HEK293 (cell line): ENCODE measurements around the gene SGMS1.

Source experiments
- CTCF ChIA-PET: fragments of 350-600 bp; formaldehyde crosslinking; extraction: SDS; loops from one replicate; lab custom pipeline; 2021; ENCODE audit warnings: antibody characterized with exemption; lab: Yijun Ruan, JAX
- POLR2A ChIA-PET: fragments of 300-600 bp; formaldehyde crosslinking; extraction: SDS; loops from one replicate; lab custom pipeline; 2020; ENCODE audit warnings: antibody characterized with exemption, inconsistent platforms; lab: Yijun Ruan, JAX
- H3K27ac ChIP-seq: fragments of 200-500 bp; sonication (Bioruptor generic); 2 replicates; pipeline ENCODE4 v1.5.1; 2014; ENCODE audit warnings: low read depth, low read length, control low read depth, inconsistent platforms; ENCODE audit errors: extremely low read depth
- H3K36me3 ChIP-seq, 2 experiments: fragments of 200-500 bp in 1 of 2; sonication (Bioruptor generic) in 1 of 2; 1 replicate in 1 of 2; 2 replicates in 1 of 2; pipeline ENCODE4 v1.5.1; 2014 to 2017; ENCODE audit warnings: inconsistent platforms in 2 of 2, low read length in 2 of 2; ENCODE audit not compliant: control insufficient read depth in 2 of 2, insufficient read depth in 1 of 2
- H3K4me1 ChIP-seq: fragments of 200-500 bp; sonication (Bioruptor generic); 2 replicates; pipeline ENCODE4 v1.5.1; 2014; ENCODE audit warnings: mild to moderate bottlenecking, low read length, inconsistent platforms; ENCODE audit not compliant: control insufficient read depth, insufficient read depth
- H3K4me3 ChIP-seq: 2 replicates; pipeline ENCODE4 v1.5.1; 2011; ENCODE audit warnings: low read depth, mild to moderate bottlenecking, control low read depth, low read length, moderate library complexity
- H3K9me3 ChIP-seq: fragments of 200-500 bp; sonication (Bioruptor generic); 2 replicates; pipeline ENCODE4 v1.5.1; 2014; ENCODE audit warnings: low read depth, low read length, inconsistent platforms; ENCODE audit not compliant: control insufficient read depth, insufficient read depth
- CTCF ChIP-seq: fragments of 450-650 bp; formaldehyde crosslinking; IDR thresholded peaks from 2 replicates; pipeline ENCODE4 v1.5.1; 2016; ENCODE audit warnings: missing biosample characterization, missing genetic modification characterization
- GLIS1 ChIP-seq: fragments of 450-650 bp; formaldehyde crosslinking; IDR thresholded peaks from 2 replicates; pipeline ENCODE4 v1.5.1; 2016; ENCODE audit warnings: missing biosample characterization, missing genetic modification characterization
- HOXA7 ChIP-seq: sonication (generic); formaldehyde crosslinking; IDR thresholded peaks from 2 replicates; pipeline ENCODE4 v1.8.1; 2022; ENCODE audit warnings: missing genetic modification reagents, borderline replicate concordance
- MYNN ChIP-seq: fragments of 450-650 bp; formaldehyde crosslinking; IDR thresholded peaks from 2 replicates; pipeline ENCODE4 v1.5.1; 2016; ENCODE audit warnings: missing biosample characterization, missing genetic modification characterization, borderline replicate concordance
- REPIN1 ChIP-seq: fragments of 450-650 bp; formaldehyde crosslinking; IDR thresholded peaks from 2 replicates; pipeline ENCODE4 v1.5.1; 2017; ENCODE audit warnings: missing biosample characterization, missing genetic modification characterization, low read depth
- ZBTB21 ChIP-seq: fragments of 450-650 bp; formaldehyde crosslinking; IDR thresholded peaks from 2 replicates; pipeline ENCODE4 v1.5.1; 2017; ENCODE audit warnings: missing biosample characterization, missing genetic modification characterization
- ZBTB48 ChIP-seq: fragments of 450-650 bp; formaldehyde crosslinking; IDR thresholded peaks from 2 replicates; pipeline ENCODE4 v1.5.1; 2016; ENCODE audit warnings: missing biosample characterization, missing genetic modification characterization
- ZNF133 ChIP-seq: fragments of 450-650 bp; formaldehyde crosslinking; IDR thresholded peaks from 2 replicates; pipeline ENCODE4 v1.5.1; 2016; ENCODE audit warnings: missing biosample characterization, missing genetic modification characterization
- ZNF157 ChIP-seq: fragments of 450-650 bp; formaldehyde crosslinking; IDR thresholded peaks from 2 replicates; pipeline ENCODE4 v1.5.1; 2016; ENCODE audit warnings: missing biosample characterization, missing genetic modification characterization
- ZNF184 ChIP-seq: fragments of 450-650 bp; IDR thresholded peaks from 2 replicates; pipeline ENCODE4 v1.5.1; 2018; ENCODE audit warnings: missing biosample characterization, mild to moderate bottlenecking, missing genetic modification characterization
- ZNF214 ChIP-seq: fragments of 450-650 bp; formaldehyde crosslinking; IDR thresholded peaks from 2 replicates; pipeline ENCODE4 v1.5.1; 2017; ENCODE audit warnings: missing biosample characterization, mild to moderate bottlenecking, missing genetic modification characterization, borderline replicate concordance
- ZNF335 ChIP-seq: fragments of 450-650 bp; formaldehyde crosslinking; conservative IDR thresholded peaks from 2 replicates; pipeline ENCODE4 v1.5.1; 2016; ENCODE audit warnings: missing biosample characterization, missing genetic modification characterization
- ZNF423 ChIP-seq: fragments of 450-650 bp; formaldehyde crosslinking; IDR thresholded peaks from 2 replicates; pipeline ENCODE4 v1.5.1; 2016; ENCODE audit warnings: missing biosample characterization, missing genetic modification characterization
- ZNF48 ChIP-seq: fragments of 450-650 bp; formaldehyde crosslinking; IDR thresholded peaks from 2 replicates; pipeline ENCODE4 v1.5.1; 2016; ENCODE audit warnings: missing biosample characterization, missing genetic modification characterization
- ZNF501 ChIP-seq: fragments of 450-650 bp; formaldehyde crosslinking; IDR thresholded peaks from 2 replicates; pipeline ENCODE4 v1.5.1; 2016; ENCODE audit warnings: missing biosample characterization, missing genetic modification characterization
- ZNF521 ChIP-seq: fragments of 450-650 bp; formaldehyde crosslinking; IDR thresholded peaks from 2 replicates; pipeline ENCODE4 v1.5.1; 2017; ENCODE audit warnings: missing biosample characterization, mild to moderate bottlenecking, missing genetic modification characterization
- ZNF580 ChIP-seq: fragments of 450-650 bp; formaldehyde crosslinking; IDR thresholded peaks from 2 replicates; pipeline ENCODE4 v1.5.1; 2016; ENCODE audit warnings: missing biosample characterization, missing genetic modification characterization
- ZNF585B ChIP-seq: fragments of 450-650 bp; formaldehyde crosslinking; IDR thresholded peaks from 2 replicates; pipeline ENCODE4 v1.5.1; 2016; ENCODE audit warnings: missing biosample characterization, missing genetic modification characterization
- ZNF626 ChIP-seq: fragments of 450-650 bp; sonication (Bioruptor Pico); formaldehyde crosslinking; IDR thresholded peaks from 2 replicates; pipeline ENCODE4 v1.5.1; 2018; ENCODE audit warnings: missing biosample characterization, missing genetic modification characterization, inconsistent platforms
- ZNF670 ChIP-seq: fragments of 450-650 bp; formaldehyde crosslinking; IDR thresholded peaks from 2 replicates; pipeline ENCODE4 v1.5.1; 2016; ENCODE audit warnings: missing biosample characterization, missing genetic modification characterization, low read depth
- ZNF677 ChIP-seq: fragments of 450-650 bp; IDR thresholded peaks from 2 replicates; pipeline ENCODE4 v1.5.0; 2018; ENCODE audit warnings: missing biosample characterization, mild to moderate bottlenecking, missing genetic modification characterization, moderate library complexity
- ZNF76 ChIP-seq: fragments of 450-650 bp; formaldehyde crosslinking; IDR thresholded peaks from 2 replicates; pipeline ENCODE4; 2016; ENCODE audit warnings: low read depth, missing biosample characterization, missing genetic modification characterization, borderline replicate concordance

The SGMS1 gene

GRCh38 chr10:50310560-50311174 is 313.1 kb downstream of the SGMS1 start (continued):
- TF ChIP-seq REPIN1, result no peak
- TF ChIP-seq ZNF184, result no peak
- TF ChIP-seq, all 188 proteins: peak for 0

- H3K4me1 ChIP-seq, result no peaks in the 10 kb centered on the region
- no peak overlapping the region for H3K4me3 ChIP-seq
- H3K9me3 ChIP-seq, result no peaks in the 10 kb centered on the region
- no peak overlapping the region for H3K27ac ChIP-seq
- H3K36me3 ChIP-seq, result peaks cover 0 to 14% of the 10 kb centered on the region in 2 experiments; a peak in 1 of 3 replicates
- ChIA-PET CTCF (no interaction called here), POLR2A (no interaction called here)
- TF ChIP-seq ZNF521 (tag by site-specific recombination) (no peak), ZNF423 (no peak), ZNF76 (tag by site-specific recombination) (no peak), ZNF214 (tag by site-specific recombination) (no peak), ZNF501 (tag by site-specific recombination) (no peak), ZNF157 (tag by site-specific recombination) (no peak), ZNF626 (no peak), ZBTB21 (no peak), ZNF335 (no peak)
Measured at GRCh38 chr10:50309342-50309741, 314.4 kb downstream of the SGMS1 start.

- H3K4me3 ChIP-seq, result no peak overlapping the region
- no peak overlapping the region for H3K27ac ChIP-seq
- H3K4me1 ChIP-seq, result no peaks in the 10 kb centered on the region
- TF ChIP-seq ZNF677 (tag by site-specific recombination) (no peak), ZNF580 (tag by site-specific recombination) (no peak), ZNF585B (no peak), ZNF670 (tag by site-specific recombination) (no peak), ZBTB48 (no peak), ZNF48 (no peak), HOXA7 (no peak), CTCF (tag by site-specific recombination) (no peak), ZNF133 (tag by site-specific recombination) (no peak), MYNN (tag by site-specific recombination) (no peak), GLIS1 (tag by site-specific recombination) (no peak), ZNF76 (tag by site-specific recombination) (no peak)
- CTCF ChIA-PET, result interaction anchor here (0.7 kb wide), 1 partner anchor 42 kb away, joined by 3 read pairs; no protein-coding TSS in a partner anchor
- H3K9me3 ChIP-seq, result no peaks in the 10 kb centered on the region
- H3K36me3 ChIP-seq, result peaks cover 0 to 8% of the 10 kb centered on the region in 2 experiments; a peak in 1 of 3 replicates
- POLR2A ChIA-PET, result no interaction called here
Measured at GRCh38 chr10:50304660-50305059, 319.1 kb downstream of the SGMS1 start.
